Measurements from ENCODE around the gene RNF148. TPM values are rescaled to one million over a fixed set of nuclear protein-coding genes. Genes with fewer than 3 reads are reported as not detected.

RNF148 gene
- total and polyA plus RNA-seq, 2 experiments from 2014 or later, result 2.2 TPM; not detected in 1

- no peak for TF ChIP-seq ZNF462 (CRISPR knock-in tag; IDR thresholded peaks at IDR 0.05)
Observed at GRCh38 chr7:122689346-122690109, 13.2 kb downstream of the RNF148 start (continued).

- Histone ChIP-seq H3F3A (replicated peaks; ENCODE audit: low read depth) (no peaks in the 10 kb centered on the region; the same call in 1 of the 2 replicates), H3K4me1 (ENCODE audit: insufficient read depth) (peaks cover 28% of the 10 kb centered on the region), H4K20me1 (replicated peaks; ENCODE audit: insufficient read depth) (no peaks in the 10 kb centered on the region), H2AFZ (no peak overlapping the region), H3K27me3 (ENCODE audit: insufficient read depth) (no peaks in the 10 kb centered on the region), H3K4me2 (no peak overlapping the region), H3K27ac (ENCODE audit: low read depth) (no peak overlapping the region), H3K4me3 (no peak overlapping the region), H3K79me2 (replicated peaks; ENCODE audit: insufficient read depth) (no peaks in the 10 kb centered on the region), H3K9me2 (ENCODE audit: insufficient read depth) (no peaks in the 10 kb centered on the region), H3K36me3 (ENCODE audit: insufficient read depth) (no peaks in the 10 kb centered on the region)
- no peak for ATAC-seq
- H3K4me1 Mint-ChIP-seq, result peaks cover 32% of the 10 kb centered on the region
- H3K27ac Mint-ChIP-seq, result peak overlapping the region; percentile 91
- H3K9me3 Mint-ChIP-seq, result peaks cover 14% of the 10 kb centered on the region
- peaks cover 17% of the 10 kb centered on the region for H3K36me3 Mint-ChIP-seq (ENCODE audit: low read depth)
- peaks cover 4% of the 10 kb centered on the region for H3K27me3 Mint-ChIP-seq (ENCODE audit: insufficient read depth, low read depth, poor library complexity)
- no peak overlapping the region for H3K4me3 Mint-ChIP-seq
- DNase-seq (ENCODE audit: low spot score), result no peak
- TF ChIP-seq STAT1 (IDR thresholded peaks at IDR 0.05; ENCODE audit: unreplicated experiment) (no peak), CREB1 (CRISPR knock-in tag; IDR thresholded peaks at IDR 0.05; ENCODE audit: low read depth) (no peak), EZH2phosphoT487 (IDR thresholded peaks at IDR 0.05; ENCODE audit: unreplicated experiment) (no peak), REST (IDR thresholded peaks at IDR 0.05; ENCODE audit: unreplicated experiment) (no peak), ZNF331 (CRISPR knock-in tag; IDR thresholded peaks at IDR 0.05; ENCODE audit: low read depth) (no peak), EZH2 (IDR thresholded peaks at IDR 0.05; ENCODE audit: low read depth, unreplicated experiment) (no peak)
Observed at GRCh38 chr7:122688400-122688998, 14.2 kb downstream of the RNF148 start.
